Esophagus squamous epithelium (tissue), 5 donors: ENCODE measurements around the gene SZT2. TPM values are rescaled to one million over a fixed set of nuclear protein-coding genes. Genes with fewer than 3 reads are reported as not detected.
A peak's percentile ranks its signal among the peaks of the same experiment; 100 is the strongest.

Experiments
- DNase-seq: peaks from one replicate; lab custom pipeline; 2025; lab: John Stamatoyannopoulos, UW
- H3K27ac ChIP-seq, 4 donors: fragments of 200-600 bp; sonication (generic); one replicate each; pipeline ENCODE4 v1.5.1; 2016 to 2019; ENCODE audit warnings: mild to moderate bottlenecking in 1 of 4
- H3K27me3 ChIP-seq, 4 donors: fragments of 200-600 bp; sonication (generic); 1 replicate in 3 of 4; 2 replicates in 1 of 4; pipeline versions ENCODE4 v1.5.1 to v1.6.0; 2017 to 2021; ENCODE audit warnings: antibody characterized with exemption in 1 of 4
- H3K36me3 ChIP-seq, 3 donors: fragments of 200-600 bp; sonication (generic); one replicate each; pipeline ENCODE4 v1.5.1; 2016 to 2019
- H3K4me1 ChIP-seq, 3 donors: fragments of 200-600 bp; sonication (generic); one replicate each; pipeline ENCODE4 v1.5.1; 2017 to 2019
- H3K4me3 ChIP-seq, 4 donors: fragments of 200-600 bp; sonication (generic); 1 replicate in 3 of 4; 2 replicates in 1 of 4; pipeline ENCODE4 v1.5.1; 2016 to 2019; ENCODE audit warnings: mild to moderate bottlenecking in 2 of 4, moderate library complexity in 1 of 4
- H3K9me3 ChIP-seq, 3 donors: fragments of 200-600 bp; sonication (generic); one replicate each; pipeline ENCODE4 v1.5.1; 2016 to 2019
- POLR2A ChIP-seq, 4 donors: fragments of 450-650 bp; IDR thresholded peaks; one replicate each; pipeline ENCODE4 v1.6.1; 2017; ENCODE audit warnings: antibody characterized with exemption in 4 of 4, mild to moderate bottlenecking in 4 of 4, moderate library complexity in 3 of 4
- WGBS, 2 donors: methylation state at CpG; one replicate each; pipeline ENCODE4 v1.1.5; 2018; 5-methylcytosine and 5-hydroxymethylcytosine counted together
- intact Hi-C: fragments of 100-400 bp; cut with DNase I; formaldehyde crosslinking; loops from one replicate; pipeline ENCODE4 v1.15.0; 2022
- total RNA-seq, 4 donors: library from RNA; depleted of rRNA; stranded (reverse); fragments of >200 nt; gene quantifications; one replicate each; pipeline ENCODE4 v1.1.0, GENCODE V29; 2016
- TF ChIP-seq, protein P1 (sequence below), 6 experiments: fragments of 450-650 bp in 4 of 6; fragments of 200-600 bp in 2 of 6; sonication (generic) in 2 of 6; IDR thresholded peaks; one replicate each; pipeline ENCODE4 v1.5.1; 2016 to 2019; ENCODE audit warnings: antibody characterized with exemption in 6 of 6, mild to moderate bottlenecking in 4 of 6, moderate library complexity in 4 of 6
- donor health status: DM: yes; HTN: yes; CAD: no.

The SZT2 gene
- total RNA-seq, 4 donors from 2014 or later: 12.4 to 40.0 (median 27.7) TPM

DNA sequence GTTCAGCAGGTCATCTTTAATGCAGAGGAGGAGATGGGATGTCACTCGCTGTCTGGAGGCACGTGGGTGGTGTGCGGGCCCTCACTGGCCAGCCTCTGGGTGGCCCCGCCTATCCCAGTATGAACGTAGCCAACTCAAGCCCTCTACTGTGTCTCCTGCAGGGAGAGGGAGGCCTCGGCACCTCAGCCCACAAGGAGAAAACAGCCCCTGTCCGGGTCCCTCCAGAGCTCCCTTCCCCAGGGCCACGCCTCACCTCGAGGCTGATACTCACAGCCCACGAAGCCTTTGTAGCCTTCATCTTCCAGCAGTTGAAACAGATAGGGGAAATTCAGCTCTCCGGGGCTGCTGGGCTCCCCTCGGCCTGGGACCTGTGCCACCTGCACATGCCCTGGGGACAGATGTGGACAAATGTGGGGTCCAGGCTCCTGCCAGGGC, 61.5 kb downstream of the SZT2 start:
- Histone ChIP-seq H3K36me3 (peaks cover 39 to 63% (median 40%) of the 10 kb centered on the region in 3 donors), H3K9me3 (no peaks in the 10 kb centered on the region), H3K27ac (no peak overlapping the region), H3K4me3 (no peak overlapping the region), H3K4me1 (peaks cover 8 to 31% (median 11%) of the 10 kb centered on the region in 3 donors), H3K27me3 (no peaks in the 10 kb centered on the region)
- intact Hi-C loops: no loop called here
- 67 to 70% methylated on average over 3 of the region's 12 CpGs for WGBS, 2 donors
- TF ChIP-seq POLR2A (IDR thresholded peaks at IDR 0.05): no peak
- TF ChIP-seq, protein P1, sequence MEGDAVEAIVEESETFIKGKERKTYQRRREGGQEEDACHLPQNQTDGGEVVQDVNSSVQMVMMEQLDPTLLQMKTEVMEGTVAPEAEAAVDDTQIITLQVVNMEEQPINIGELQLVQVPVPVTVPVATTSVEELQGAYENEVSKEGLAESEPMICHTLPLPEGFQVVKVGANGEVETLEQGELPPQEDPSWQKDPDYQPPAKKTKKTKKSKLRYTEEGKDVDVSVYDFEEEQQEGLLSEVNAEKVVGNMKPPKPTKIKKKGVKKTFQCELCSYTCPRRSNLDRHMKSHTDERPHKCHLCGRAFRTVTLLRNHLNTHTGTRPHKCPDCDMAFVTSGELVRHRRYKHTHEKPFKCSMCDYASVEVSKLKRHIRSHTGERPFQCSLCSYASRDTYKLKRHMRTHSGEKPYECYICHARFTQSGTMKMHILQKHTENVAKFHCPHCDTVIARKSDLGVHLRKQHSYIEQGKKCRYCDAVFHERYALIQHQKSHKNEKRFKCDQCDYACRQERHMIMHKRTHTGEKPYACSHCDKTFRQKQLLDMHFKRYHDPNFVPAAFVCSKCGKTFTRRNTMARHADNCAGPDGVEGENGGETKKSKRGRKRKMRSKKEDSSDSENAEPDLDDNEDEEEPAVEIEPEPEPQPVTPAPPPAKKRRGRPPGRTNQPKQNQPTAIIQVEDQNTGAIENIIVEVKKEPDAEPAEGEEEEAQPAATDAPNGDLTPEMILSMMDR (IDR thresholded peaks at IDR 0.05): no peak
- DNase-seq: no peak

DNA sequence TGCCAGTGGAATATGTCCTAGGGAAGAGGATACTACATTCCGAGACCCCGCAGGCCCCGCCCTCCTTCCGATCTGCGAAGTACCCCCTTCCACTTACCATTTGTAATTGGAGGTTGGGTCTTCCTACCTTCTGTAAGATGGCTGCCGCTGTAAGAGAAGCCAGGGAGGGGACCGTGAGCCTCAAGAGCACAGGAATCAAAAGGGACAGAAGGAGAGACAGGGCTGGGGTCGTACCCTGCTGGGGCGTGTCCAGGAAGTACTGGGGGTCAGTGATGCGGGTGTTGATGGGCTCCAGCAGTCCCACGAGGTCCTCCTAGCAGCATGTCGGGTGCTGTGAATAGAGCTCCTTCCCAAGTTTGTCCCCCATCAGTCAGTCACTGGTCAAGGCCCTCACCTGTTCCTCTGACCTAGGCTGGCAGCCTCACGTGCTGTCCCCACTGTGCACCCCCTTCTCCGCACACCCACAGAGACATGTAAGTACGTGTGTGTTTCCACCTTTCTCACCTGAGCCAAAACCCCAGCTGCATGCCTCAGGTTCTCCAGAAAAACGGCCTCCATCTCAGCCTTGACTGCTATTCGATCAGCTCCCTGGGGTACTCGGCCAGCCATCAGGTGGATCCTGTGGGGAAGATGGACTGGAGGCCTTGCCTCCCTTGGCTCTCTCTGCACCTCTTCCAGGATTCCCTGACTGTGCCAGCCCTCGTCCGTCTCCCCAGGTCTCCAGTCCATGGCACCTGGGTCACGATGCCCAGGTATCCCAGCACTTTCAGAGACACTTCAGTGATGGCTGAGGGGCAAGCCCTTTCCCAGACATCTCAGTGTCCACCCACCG, 62.2 kb downstream of the SZT2 start:
- Histone ChIP-seq H3K27ac (peak overlapping the region in 1 of 4 donors; percentile 94), H3K36me3 (peaks cover 31 to 56% (median 35%) of the 10 kb centered on the region in 3 donors), H3K4me3 (no peak overlapping the region), H3K4me1 (peaks cover 8 to 31% (median 11%) of the 10 kb centered on the region in 3 donors), H3K27me3 (no peaks in the 10 kb centered on the region), H3K9me3 (no peaks in the 10 kb centered on the region)
- 80 to 81% methylated on average over 11 to 20 of the region's 22 CpGs for WGBS, 2 donors
- intact Hi-C loops: no loop called here
- DNase-seq: no peak
- TF ChIP-seq, protein P1 (IDR thresholded peaks at IDR 0.05): no peak
- no peak for TF ChIP-seq POLR2A (IDR thresholded peaks at IDR 0.05)

DNA sequence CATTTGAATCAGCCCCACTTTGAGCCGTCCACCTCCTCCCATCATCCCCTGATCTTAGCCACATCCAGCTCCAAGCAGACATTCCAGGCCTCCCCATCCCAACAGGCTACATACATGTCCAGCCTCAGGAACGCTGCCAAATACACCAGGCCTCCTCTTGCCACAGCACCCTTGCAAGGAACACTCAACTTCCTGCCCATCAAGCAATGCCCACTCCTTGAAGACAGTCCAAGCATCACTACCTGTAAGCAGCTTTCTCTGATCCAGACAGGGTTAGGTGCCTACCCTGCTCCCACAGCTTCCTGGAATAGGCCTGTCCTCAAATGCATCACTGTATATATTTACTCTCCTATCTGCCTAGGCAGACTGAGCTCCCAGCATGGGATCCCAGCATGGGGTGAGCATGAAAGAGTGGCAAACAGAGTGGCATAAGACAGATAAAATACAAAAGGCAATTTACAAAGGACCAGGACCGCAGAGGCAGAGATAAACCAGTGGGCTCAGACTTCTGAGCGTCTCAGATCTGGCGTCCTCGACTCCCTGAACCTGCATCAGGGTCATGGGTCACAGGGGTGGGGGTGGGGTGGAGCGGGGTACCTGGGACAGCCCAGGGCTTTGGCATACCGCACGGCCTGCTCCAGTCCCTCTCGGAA, 63.2 kb downstream of the SZT2 start:
- H3K27me3 ChIP-seq: no peaks in the 10 kb centered on the region
- peaks cover 21 to 46% (median 25%) of the 10 kb centered on the region in 3 donors for H3K36me3 ChIP-seq
- peaks cover 8 to 31% (median 11%) of the 10 kb centered on the region in 3 donors for H3K4me1 ChIP-seq
- 19 to 63% methylated on average over 2 to 8 of the region's 10 CpGs for WGBS, 2 donors
- H3K4me3 ChIP-seq: peak overlapping the region; percentile 47 to 81 (median 60)
- peak overlapping the region; percentile 85 to 94 (median 89) for H3K27ac ChIP-seq
- no peaks in the 10 kb centered on the region for H3K9me3 ChIP-seq
- DNase-seq: no peak
- intact Hi-C loops: no loop called here
- no peak for TF ChIP-seq POLR2A (IDR thresholded peaks at IDR 0.05)

DNA sequence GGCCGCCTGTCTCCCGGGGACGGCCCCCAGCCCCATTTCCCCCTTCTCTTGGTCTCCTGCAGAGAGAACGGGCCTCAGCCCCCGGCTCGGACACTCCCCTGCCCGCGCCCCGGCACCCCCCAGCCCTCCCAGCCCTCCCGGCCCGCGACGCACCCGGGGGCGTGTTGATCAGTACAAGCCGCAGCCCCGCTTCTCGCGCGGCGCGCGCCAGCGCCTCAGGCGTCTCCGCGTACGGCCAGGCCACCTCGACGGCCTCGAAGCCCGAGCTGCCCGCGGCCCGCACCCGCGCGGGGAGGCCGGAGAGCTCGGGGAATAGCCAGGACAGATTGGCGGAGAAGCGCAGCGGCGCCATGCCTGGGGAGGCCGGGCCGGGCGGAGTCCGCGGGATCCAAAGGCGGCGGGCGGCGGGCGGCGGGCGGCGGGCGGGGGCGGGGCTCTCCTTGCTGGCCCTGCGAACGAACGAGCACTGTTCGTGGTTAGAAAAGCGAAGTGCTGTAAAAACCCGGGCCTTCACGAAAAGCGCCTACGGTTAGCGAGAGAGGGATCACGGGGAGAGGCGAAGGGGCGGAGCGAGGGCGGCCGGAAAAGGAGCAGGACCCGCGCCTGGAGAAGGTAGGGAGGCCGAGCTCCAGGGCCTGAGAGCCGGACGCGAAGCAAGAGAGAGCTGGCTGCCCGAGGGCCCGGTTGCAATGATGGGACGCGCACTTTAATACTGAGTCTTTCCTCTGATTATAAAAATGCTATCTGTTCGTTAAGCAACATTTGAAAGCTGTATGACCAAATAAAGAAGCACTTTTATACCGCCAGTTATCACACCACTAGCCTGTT, 64.0 kb downstream of the SZT2 start, which contains the start of gene HYI:
HYI (minus strand) TSS at position 490 of the 828 bp plus-strand sequence; CDS start at position 352, 138 bp downstream.
- no peaks in the 10 kb centered on the region for H3K27me3 ChIP-seq
- WGBS, 2 donors: 0% methylated on average over 22 to 27 of the region's 87 CpGs
- peaks cover 14 to 39% (median 18%) of the 10 kb centered on the region in 3 donors for H3K36me3 ChIP-seq
- TF ChIP-seq, protein P1 (IDR thresholded peaks at IDR 0.05): no peak
- peak in 2 of 4 donors; percentile 14 to 33 for TF ChIP-seq POLR2A (IDR thresholded peaks at IDR 0.05)
- H3K4me3 ChIP-seq: peak within 1 kb of the TSS; percentile 47 to 81 (median 60)
- no peaks in the 10 kb centered on the region for H3K9me3 ChIP-seq
- H3K4me1 ChIP-seq: peaks cover 8 to 31% (median 11%) of the 10 kb centered on the region in 3 donors
- H3K27ac ChIP-seq: peak within 1 kb of the TSS; percentile 85 to 94 (median 89)
- no peak for DNase-seq
- intact Hi-C loops: no loop called here
